ENCODE results near the gene DENND4A.

Gene DENND4A

DNA sequence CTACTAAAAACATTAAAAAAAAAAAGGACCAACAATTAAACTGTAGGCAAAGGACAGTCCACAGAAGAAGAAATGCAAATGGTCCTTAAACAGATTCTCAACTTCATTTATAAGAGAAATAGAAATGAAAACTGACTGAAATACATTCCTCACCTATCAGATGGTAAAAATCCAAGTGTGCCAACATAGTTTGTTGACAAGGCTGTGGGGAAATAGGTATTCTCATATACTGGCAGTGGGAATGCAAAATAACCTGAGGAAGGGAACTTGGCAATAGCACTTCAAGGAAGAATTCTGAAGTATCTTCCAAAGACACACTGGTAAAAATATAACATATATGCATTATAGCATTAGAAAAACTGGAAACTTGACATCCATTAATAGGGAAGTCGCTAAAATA, 116.5 kb downstream of the DENND4A start:
- Histone ChIP-seq H3K79me2 (ENCODE audit: control insufficient read depth, low read length) (no peaks in the 10 kb centered on the region), H3F3A (ENCODE audit: control insufficient read depth, insufficient read depth) (peaks cover 4% of the 10 kb centered on the region), H4K20me1 (ENCODE audit: control insufficient read depth, insufficient read depth, low read depth, low read length) (no peaks in the 10 kb centered on the region), H3K4me3 (ENCODE audit: low read length) (no peak overlapping the region), H3K27ac (ENCODE audit: low read depth, low read length) (no peak overlapping the region), H3K36me3 (ENCODE audit: control insufficient read depth, low read length) (peaks cover 60% of the 10 kb centered on the region), H3K4me1 (ENCODE audit: control insufficient read depth, low read length) (no peaks in the 10 kb centered on the region), H3K9me3 (ENCODE audit: control insufficient read depth, insufficient read depth, low read length) (no peaks in the 10 kb centered on the region), H3K9me2 (replicated peaks; ENCODE audit: control insufficient read depth, low read length) (no peaks in the 10 kb centered on the region), H3K4me2 (ENCODE audit: low read length) (no peak overlapping the region), H3K27me3 (ENCODE audit: control insufficient read depth, low read length) (no peaks in the 10 kb centered on the region)
- TF ChIP-seq, protein P1, sequence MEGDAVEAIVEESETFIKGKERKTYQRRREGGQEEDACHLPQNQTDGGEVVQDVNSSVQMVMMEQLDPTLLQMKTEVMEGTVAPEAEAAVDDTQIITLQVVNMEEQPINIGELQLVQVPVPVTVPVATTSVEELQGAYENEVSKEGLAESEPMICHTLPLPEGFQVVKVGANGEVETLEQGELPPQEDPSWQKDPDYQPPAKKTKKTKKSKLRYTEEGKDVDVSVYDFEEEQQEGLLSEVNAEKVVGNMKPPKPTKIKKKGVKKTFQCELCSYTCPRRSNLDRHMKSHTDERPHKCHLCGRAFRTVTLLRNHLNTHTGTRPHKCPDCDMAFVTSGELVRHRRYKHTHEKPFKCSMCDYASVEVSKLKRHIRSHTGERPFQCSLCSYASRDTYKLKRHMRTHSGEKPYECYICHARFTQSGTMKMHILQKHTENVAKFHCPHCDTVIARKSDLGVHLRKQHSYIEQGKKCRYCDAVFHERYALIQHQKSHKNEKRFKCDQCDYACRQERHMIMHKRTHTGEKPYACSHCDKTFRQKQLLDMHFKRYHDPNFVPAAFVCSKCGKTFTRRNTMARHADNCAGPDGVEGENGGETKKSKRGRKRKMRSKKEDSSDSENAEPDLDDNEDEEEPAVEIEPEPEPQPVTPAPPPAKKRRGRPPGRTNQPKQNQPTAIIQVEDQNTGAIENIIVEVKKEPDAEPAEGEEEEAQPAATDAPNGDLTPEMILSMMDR (IDR thresholded peaks at IDR 0.05; ENCODE audit: low read depth, low read length, poor library complexity, severe bottlenecking): no peak
- TF ChIP-seq EZH2phosphoT487 (IDR thresholded peaks at IDR 0.05; ENCODE audit: borderline replicate concordance, low read length): no peak

DNA sequence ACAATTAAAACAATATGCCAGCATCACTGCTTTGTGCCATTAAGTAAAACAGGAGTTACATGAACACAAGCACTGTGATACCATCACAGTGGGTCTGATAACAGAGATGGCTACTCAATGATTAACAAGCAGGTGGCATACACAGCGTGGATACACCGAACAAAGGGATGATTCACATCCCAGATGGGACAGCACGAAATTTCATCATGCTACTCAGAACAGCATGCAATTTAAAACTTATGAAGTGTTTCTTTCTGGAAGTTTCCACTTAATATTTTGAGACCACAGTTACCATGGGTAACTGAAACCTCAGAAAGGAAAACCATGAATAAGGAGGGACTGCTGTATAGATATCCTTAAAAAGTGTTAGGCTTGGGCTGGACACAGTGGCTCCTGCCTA, 125.8 kb downstream of the DENND4A start:
- Histone ChIP-seq H3K27ac (ENCODE audit: low read depth, low read length) (no peak overlapping the region), H3K36me3 (ENCODE audit: control insufficient read depth, low read length) (peaks cover 97% of the 10 kb centered on the region)

DNA sequence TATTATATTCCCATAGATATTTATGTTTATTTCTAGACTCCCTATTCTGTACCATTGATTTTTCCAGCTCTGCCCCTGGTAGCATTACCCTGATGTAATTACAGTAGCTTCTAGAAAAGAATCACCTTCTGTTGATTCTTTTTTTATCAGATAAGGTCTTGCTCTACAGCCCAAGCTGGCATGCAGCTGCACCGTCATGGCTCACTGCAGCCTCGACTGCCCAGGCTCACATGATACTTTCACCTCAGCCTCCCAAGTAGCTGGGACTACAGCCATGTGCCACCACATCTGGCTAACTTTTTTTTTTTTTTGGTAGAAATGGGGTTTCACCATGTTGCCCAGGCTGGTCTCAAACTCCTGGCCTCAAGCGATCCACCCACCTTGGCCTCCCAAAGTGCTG, 128.6 kb downstream of the DENND4A start:
- no peak overlapping the region for H3K27ac ChIP-seq (ENCODE audit: low read depth, low read length)
- peaks cover 90% of the 10 kb centered on the region for H3K36me3 ChIP-seq (ENCODE audit: control insufficient read depth, low read length)
- H3K9me2 ChIP-seq (replicated peaks; ENCODE audit: control insufficient read depth, low read length): no peaks in the 10 kb centered on the region
- no peaks in the 10 kb centered on the region for H4K20me1 ChIP-seq (ENCODE audit: control insufficient read depth, insufficient read depth, low read depth, low read length)
- no peaks in the 10 kb centered on the region for H3K9me3 ChIP-seq (ENCODE audit: control insufficient read depth, insufficient read depth, low read length)
- H3K27me3 ChIP-seq (ENCODE audit: control insufficient read depth, low read length): no peaks in the 10 kb centered on the region
- H3K79me2 ChIP-seq (ENCODE audit: control insufficient read depth, low read length): no peaks in the 10 kb centered on the region
- H3K4me1 ChIP-seq (ENCODE audit: control insufficient read depth, low read length): peaks cover 49% of the 10 kb centered on the region
- no peak overlapping the region for H3K4me3 ChIP-seq (ENCODE audit: low read length)
- peaks cover 8% of the 10 kb centered on the region; the same call in 1 of the 2 replicates for H3F3A ChIP-seq (ENCODE audit: control insufficient read depth, insufficient read depth)
- H3K4me2 ChIP-seq (ENCODE audit: low read length): peak overlapping the region; percentile 5; the same call in 1 of the 2 replicates
- TF ChIP-seq, protein P1 (IDR thresholded peaks at IDR 0.05; ENCODE audit: low read depth, low read length, poor library complexity, severe bottlenecking): no peak
- no peak for TF ChIP-seq EZH2phosphoT487 (IDR thresholded peaks at IDR 0.05; ENCODE audit: borderline replicate concordance, low read length)

More for the DNA sequence above, 125.8 kb downstream of the DENND4A start:
- no peak overlapping the region for H3K4me3 ChIP-seq (ENCODE audit: low read length)
- H3K4me2 ChIP-seq (ENCODE audit: low read length): no peak overlapping the region
- no peak for TF ChIP-seq EZH2phosphoT487 (IDR thresholded peaks at IDR 0.05; ENCODE audit: borderline replicate concordance, low read length)
- TF ChIP-seq, protein P1 (IDR thresholded peaks at IDR 0.05; ENCODE audit: low read depth, low read length, poor library complexity, severe bottlenecking): no peak
- H3K27me3 ChIP-seq (ENCODE audit: control insufficient read depth, low read length): no peaks in the 10 kb centered on the region
- no peaks in the 10 kb centered on the region for H3K79me2 ChIP-seq (ENCODE audit: control insufficient read depth, low read length)
- no peaks in the 10 kb centered on the region for H4K20me1 ChIP-seq (ENCODE audit: control insufficient read depth, insufficient read depth, low read depth, low read length)
- peaks cover 14% of the 10 kb centered on the region; the same call in 1 of the 2 replicates for H3F3A ChIP-seq (ENCODE audit: control insufficient read depth, insufficient read depth)
- H3K9me2 ChIP-seq (replicated peaks; ENCODE audit: control insufficient read depth, low read length): no peaks in the 10 kb centered on the region
- no peaks in the 10 kb centered on the region for H3K9me3 ChIP-seq (ENCODE audit: control insufficient read depth, insufficient read depth, low read length)
- H3K4me1 ChIP-seq (ENCODE audit: control insufficient read depth, low read length): peaks cover 40% of the 10 kb centered on the region
